Measurements from ENCODE around the gene ECHS1.
A peak's percentile ranks its signal among the peaks of the same experiment; 100 is the strongest.
"Not testable (repeated sequence)": the region's sequence is repeated elsewhere in the genome, so short reads cannot be mapped to it uniquely, and the experiment has no call there.

Gene ECHS1

DNA sequence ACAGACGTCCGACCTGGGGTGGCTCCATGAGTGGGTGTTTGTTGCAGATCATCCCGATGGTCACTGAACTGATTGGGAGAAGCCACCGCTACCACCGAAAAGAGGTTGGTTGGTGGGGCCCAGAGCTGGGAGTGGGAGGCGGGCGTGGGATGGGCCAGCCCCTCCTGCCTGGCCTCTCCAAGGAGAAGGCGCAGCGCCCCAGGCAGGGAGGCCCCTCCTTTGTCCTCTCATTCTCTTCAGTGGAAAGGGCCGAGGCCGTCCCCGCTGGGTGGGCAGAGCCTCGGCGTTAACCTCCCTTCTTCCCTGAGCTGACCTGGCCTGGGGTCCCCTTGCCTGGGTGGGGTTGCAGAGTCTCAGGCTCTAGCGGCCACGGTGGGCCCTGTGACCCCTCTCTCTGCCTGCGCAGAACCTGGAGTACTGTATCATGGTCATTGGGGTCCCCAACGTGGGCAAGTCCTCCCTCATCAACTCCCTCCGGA, 26.0 kb upstream of the ECHS1 start:
- DNase-seq (ENCODE audit: low read depth in 2 of 2): no peak

DNA sequence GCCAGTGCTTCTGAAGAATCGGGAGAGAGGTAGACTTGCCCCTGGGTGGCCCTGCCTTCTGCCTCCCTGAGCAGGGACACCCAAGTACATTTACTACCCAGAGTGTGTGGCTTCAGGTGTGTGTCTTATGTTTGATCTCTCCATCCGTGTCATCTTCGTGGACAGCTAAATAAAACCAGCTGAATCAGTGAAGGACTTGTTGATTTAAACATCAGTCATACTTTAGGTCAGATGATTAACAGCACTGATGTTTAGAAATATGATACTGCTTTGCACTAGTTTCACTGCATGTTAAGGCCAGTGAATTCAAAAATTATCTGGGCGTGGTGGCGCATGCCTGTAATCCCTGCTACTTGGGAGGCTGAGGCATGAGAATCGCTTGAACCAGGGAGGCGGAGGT, 24.8 kb upstream of the ECHS1 start:
- DNase-seq (ENCODE audit: low read depth in 2 of 2): no peak

DNA sequence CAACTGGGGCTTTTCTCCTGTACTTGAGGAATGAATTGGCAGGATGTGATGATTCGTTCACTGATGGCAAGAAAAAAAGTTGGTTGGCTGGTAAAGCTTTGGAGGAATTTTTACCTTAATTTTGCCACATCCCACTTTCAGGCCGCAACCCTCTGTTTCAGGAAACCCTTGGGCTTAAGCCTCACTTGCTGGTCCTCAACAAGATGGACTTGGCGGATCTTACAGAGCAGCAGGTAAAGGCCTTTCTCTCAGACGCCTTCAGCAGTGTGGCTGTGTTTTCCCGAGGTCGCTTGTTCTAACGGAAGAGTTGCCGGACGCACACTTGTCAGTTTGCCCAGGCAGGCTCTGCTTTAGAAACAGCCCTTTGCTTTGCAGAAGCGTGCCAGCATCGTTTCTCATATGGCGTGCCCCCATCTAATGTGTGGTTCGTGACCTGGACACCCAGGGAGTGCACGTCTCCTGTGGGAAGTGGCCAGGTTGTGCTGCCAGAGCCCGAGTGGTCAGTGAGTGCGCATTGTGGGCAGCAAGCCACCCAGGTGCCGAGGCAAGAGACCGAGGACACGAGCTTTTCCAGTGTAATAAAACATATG, 23.0 kb upstream of the ECHS1 start:
- no peak for DNase-seq (ENCODE audit: low read depth in 2 of 2)

DNA sequence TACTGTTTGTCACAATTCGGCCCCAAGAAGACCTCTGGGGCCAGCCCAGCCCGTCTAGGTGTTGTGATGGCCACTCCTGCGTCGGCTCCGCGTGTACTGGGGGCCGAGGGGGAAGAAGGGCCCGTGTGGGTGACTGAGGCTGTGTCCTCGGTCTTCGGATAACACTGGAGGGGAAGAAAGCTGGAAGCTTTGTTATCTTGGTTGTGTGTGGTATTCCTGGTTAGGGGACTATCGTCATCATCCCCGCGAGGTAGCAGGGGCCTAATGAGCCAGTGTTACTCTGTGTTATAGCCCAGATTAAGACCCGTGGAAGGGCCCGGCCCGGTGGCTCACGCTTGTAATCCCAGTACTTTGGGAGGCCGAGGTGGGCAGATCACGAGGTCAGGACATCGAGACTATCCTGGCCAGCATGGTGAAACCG, 21.7 kb upstream of the ECHS1 start:
- no peak for DNase-seq (ENCODE audit: low read depth in 2 of 2)

DNA sequence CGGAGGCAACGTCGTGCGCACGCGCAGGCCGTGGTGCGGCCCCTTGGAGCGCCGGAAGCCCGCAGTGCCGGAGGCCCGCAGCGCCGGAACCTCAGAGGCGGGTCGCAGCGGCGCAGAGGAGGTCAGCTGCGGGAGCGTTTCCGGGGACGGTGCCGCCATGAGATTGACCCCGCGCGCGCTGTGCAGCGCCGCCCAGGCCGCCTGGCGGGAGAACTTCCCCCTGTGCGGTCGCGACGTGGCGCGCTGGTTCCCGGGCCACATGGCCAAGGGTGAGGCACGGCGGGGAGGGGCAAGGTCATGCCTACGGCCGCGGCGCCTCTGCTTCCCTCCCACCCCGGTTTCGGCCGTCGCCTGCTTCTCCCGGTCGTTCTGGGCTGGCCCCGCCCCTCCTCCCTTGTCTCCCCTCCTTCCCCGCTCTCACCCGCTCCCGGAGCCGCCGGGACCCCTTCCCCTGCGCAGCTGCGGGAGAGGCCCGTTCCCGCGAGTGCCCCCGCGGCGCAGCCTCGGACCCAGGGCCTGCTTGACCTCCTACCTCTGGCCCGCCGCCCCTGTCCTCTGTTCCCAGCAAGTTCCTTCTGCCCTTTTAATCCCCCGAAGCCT, 21.0 kb upstream of the ECHS1 start, which contains the start of gene MTG1:
Gene MTG1 (plus strand): TSS at position 94 of the 600 bp plus-strand sequence. CDS start 64 bp downstream, at position 158.
- DNase-seq (ENCODE audit: low read depth in 2 of 2): peak; percentile 81 to 84

DNA sequence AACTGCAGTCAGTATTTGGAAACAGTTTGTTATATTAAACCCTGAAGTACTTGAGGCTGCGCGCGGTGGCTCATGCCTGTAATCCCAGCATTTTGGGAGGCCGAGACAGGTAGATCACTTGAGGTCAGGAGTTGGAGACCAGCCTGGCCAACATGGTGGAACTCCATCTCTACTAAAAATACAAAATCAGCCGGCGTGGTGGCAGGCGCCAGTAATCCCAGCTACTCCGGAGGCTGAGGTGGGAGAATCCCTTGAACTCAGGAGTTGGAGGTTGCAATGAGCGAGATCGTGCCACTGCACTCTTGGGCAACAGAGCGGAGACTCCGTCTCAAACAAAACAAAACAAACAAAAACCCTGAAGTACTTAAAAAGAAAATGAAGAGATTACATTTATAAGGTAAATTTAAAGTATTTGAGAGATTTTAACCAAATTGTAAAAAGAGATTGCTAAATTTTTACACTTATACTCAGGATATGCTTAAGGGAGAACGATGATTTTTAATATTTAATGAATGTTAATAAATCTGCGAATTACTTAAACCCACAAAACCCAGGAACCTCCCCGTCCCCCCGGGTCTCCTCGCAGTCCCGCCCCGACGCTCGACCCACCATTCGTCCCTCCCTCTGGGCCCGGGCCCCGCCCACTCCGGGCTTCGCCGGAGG, 20.4 kb upstream of the ECHS1 start:
- DNase-seq (ENCODE audit: low read depth in 2 of 2): no peak

DNA sequence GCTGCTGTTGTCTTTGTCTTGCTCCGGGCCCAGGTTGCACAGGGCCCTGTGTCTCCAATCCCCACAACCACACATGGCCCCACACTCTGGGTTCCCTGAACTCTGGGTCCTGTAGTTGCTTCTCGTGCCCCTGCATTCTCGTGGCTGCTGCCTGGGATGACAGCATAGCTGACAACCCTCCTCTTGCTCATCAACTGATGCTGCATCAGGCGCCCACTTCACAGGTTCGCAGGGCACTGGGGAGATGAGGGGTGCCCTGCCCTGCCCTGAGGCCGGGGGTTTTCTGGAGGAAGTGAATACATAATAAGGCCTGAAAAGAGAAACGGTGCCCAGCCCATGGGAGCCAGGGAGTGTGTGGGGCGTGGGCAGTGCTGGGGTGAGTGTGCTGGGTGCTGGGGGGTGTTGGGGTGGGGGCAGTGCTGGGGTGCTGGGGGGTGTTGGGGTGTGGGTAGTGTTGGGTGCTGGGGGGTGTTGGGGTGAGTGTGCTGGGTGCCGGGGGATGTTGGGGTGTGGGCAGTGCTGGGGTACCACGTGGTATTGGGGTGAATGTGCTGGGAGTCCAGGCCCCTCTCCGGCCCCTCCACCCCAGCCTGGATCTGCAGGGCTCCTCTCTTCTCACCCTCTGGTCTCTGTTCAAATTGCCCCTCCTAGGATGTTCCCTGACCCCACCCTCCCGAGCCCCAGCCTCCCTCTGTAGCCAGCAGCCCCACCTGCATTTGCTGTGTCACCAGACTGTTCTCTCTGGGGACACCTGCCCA, 18.8 kb upstream of the ECHS1 start:
- no peak for DNase-seq (ENCODE audit: low read depth in 2 of 2)

DNA sequence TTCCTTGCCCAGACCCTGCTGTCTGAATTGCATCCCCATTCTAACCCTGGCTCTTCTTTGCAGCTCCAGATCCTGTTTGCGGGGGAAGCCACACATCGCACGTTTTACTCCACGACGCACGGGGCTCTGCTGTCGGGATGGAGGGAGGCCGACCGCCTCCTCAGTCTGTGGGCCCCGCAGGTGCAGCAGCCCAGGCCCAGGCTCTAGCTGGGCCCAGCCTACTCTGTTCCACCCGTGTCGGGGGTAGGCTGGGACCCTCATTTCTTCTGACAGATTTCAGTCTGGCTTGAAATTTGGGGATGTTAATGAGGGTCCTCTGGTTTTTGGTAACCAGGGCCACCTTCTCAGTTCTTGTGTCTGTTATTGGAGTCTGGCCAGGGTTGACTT, 18.1 kb upstream of the ECHS1 start:
- DNase-seq (ENCODE audit: low read depth in 2 of 2): no peak

DNA sequence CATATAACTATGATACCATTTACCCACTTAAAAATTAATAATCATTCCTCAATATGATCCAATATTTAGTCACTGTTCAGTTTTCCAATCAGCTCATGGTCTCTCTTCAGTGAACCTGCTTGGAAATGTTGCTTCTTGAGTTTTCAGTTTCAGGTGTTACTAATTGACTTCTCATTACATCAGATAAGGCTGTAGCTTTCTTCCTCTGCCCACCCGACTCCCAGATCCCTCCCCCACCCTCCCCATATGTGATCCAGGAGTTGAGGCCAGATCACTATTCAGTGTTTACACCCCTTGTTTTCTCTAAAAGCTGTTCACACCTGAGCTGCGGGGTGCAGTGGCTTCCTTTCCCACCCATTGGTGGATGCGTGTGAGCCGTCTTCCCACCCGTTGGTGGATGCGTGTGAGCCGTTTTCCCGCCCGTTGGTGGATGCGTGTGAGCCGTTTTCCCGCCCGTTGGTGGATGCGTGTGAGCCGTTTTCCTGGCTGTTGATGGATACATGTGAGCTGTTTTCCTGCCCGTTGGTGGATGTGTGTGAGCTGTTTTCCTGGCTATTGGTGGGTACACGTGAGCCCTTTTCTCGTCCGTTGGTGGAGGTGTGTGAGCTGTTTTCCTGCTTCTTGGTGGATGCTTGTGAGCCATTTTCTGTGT, 17.6 kb upstream of the ECHS1 start:
- no peak for DNase-seq (ENCODE audit: low read depth in 2 of 2)

DNA sequence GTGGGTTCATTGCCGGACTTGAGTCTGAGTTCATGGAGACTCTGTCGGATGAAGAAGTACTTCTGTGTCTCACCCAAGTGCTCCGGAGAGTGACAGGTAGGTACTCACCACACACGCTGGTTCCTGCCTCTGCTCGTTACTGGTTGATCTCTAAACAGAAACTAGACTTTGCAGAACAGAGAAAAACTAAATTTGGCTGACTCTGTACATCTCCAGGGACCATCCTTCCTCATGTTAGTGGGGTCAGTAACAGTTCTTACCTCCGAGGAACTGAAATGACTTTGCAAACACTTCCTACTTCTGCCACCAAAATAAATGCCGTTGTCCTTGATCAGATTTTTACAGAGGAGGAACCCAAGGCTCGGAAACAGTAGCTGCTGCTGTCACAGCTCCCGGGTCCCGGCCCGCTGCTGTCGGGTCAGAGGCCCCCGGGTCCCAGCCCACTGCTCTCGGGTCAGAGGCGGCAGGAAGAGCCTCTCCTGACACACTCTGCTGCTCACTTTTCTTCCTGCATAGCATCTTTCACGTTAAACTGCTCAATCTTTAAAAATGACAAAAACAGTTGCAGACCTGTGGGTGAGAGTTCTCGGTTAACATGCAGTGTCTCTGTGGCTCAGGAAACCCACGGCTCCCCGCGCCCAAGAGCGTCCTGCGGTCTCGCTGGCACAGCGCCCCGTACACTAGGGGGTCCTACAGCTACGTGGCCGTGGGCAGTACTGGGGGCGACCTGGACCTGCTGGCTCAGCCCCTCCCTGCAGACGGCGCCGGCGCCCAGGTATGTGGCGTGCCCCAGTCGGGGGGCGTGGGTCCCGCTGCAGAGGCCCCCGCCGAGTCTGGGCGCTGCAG, 16.0 kb upstream of the ECHS1 start:
- DNase-seq (ENCODE audit: low read depth in 2 of 2): no peak

DNA sequence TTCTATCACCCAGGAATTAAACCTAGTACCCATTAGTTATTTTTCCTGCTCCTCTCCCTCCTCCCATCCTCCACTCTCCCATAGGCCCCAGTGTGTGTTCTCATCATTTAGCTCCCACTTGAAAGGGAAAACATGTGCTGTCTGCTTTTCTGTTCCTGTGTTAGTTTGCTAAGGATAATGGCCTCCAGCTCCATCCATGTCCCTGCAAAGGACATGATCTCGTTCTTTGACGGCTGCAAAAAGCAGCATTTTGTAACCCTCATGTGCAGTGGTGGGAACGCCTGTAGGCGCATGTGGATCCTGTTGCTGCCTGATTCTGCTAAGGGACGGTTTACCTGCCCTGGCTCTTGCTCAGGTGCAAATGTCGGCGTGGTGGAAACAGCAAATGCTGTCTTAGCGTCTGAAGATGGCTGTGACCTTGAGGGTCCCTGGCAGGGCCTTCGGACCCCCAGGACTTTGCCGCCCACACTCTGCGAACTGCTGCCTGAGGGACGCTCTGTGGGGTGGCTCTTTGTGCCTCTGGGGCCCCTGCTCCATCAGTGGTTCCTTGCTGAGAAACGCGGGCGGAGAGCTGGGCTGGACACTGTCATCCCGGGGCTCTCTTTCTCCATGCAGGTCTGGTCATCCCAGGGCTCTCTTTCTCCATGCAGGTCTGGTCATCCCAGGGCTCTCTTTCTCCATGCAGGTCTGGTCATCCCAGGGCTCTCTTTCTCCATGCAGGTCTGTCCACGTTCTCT, 15.2 kb upstream of the ECHS1 start:
- DNase-seq (ENCODE audit: low read depth in 2 of 2): no peak

DNA sequence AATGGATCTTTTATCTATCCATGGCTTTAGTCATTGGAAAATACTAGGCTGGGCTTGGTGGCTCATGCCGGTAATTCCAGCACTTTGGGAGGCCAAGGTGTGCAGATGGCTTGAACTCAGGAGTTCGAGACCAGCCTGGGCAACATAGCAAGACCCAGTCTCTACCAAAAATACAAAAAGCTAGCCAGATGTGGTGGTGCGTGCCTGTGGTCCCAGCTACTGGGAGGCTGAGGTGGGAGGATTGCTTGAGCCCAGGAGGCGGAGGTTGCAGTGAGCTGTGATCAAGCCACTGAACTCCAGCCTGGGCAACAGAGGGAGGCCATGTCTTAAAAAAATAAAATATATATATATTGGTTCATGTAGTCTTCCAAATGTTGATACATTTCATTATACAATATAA, 13.8 kb upstream of the ECHS1 start:
- DNase-seq (ENCODE audit: low read depth in 2 of 2): not testable (repeated sequence)

DNA sequence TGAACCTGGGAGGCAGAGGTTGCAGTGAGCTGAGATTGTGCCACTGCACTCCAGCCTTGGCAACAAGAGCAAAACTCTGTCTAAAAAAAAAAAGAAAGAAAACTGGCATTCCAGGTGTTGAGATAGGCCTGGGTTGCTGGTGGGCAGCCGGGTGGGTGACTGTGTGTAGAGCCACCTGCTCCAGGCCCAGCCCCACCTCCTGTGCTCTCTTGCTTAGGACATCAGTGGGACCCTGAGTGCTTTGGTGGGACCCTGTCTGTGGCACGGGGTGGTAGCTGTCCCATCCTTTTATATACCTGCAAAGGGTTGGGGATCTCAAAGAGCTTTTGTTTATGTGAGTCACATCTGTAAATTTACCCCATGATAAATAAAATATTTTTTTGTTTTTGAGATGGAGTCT, 12.1 kb upstream of the ECHS1 start:
- DNase-seq (ENCODE audit: low read depth in 2 of 2): no peak

DNA sequence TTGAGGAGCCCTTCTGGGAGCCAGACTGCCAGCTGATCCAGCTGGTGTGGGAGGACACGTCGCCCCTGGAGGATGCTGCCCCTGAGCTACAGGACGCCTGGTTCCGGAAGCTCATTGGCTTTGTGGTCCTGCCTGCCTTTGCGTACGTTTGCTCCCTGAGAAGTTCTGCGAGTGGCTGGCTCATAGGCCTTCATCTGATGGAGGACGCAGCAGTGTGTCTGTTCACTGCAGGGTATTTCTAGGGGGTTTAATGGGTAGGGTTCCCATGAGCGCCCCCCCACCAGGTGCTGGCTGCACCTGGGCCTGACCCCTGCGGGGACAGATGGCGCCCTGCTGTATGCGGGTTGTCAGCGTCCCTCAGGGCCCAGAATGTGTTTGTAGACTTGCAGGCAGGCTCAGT, 10.9 kb upstream of the ECHS1 start:
- DNase-seq (ENCODE audit: low read depth in 2 of 2): no peak

DNA sequence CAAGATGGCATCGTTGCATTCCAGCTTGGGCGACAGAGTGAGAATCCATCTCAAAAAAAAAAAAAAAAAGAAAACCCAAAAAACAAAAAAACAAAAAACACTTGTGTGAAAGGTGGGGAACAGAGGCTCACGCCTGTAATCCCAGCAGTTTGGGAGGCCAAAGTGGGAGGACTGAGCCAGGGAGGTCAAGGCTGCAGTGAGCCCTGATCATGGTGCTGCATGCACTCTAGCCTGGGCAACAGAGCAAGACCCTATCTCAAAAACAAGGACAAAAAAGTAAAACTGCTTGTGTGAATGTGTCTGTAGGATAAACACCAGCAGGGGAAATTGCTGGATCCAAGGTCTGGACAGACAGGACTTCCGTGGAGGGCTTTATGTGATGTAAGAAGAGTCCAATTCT, 10.4 kb upstream of the ECHS1 start:
- DNase-seq (ENCODE audit: low read depth in 2 of 2): no peak

DNA sequence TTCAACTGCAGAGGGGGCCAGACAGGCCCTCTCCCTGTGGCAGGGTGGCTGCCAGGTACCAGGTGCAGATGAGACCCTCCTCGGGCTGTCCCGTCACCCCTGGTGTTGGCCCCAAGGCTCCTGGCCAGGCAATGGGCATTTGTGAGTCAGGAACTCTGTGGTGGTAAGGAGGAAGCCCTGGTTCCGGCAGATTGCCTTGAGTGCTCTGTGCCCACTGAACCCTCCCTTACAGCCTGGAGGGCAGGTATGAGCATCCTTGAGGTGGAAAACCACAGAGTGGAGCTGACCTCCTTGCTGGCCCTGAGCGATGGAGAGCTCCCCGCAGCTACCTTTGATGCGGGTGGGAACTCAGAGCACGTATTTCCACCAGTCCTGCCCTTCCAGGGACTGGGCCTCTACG, 7.9 kb upstream of the ECHS1 start:
- DNase-seq (ENCODE audit: low read depth in 2 of 2): no peak

DNA sequence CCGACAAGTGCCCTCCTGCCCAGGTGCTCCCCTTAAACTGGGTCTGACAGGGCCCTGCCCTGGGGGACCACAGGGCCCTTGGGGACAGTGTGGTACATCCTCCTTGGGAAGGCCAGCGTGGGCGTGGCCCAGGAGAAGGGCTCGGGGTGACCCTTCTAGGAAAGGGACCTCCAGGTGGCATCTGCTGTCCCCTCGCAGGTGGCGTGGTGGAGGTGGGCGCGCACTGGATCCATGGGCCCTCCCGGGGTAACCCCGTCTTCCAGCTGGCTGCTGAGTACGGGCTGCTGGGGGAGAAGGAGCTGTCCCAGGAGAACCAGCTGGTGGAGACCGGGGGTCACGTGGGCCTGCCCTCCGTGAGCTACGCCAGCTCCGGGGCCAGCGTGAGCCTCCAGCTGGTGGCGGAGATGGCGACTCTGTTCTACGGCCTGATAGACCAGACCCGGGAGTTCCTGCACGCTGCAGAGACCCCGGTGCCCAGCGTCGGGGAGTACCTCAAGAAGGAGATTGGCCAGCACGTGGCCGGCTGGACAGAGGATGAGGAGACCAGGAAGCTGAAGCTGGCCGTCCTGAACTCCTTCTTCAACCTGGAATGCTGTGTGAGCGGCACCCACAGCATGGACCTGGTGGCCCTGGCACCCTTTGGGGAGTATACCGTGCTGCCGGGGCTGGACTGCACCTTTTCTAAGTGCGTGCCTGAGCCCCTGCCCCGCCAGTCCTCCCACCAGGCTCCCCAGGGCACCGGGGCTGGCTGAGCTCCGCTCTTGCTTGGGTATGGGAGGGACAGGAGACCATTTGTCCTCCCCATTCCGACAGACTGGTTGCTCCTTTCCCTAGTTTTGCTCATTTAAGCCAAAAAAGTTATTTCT, 6.9 kb upstream of the ECHS1 start:
- DNase-seq (ENCODE audit: low read depth in 2 of 2): no peak

DNA sequence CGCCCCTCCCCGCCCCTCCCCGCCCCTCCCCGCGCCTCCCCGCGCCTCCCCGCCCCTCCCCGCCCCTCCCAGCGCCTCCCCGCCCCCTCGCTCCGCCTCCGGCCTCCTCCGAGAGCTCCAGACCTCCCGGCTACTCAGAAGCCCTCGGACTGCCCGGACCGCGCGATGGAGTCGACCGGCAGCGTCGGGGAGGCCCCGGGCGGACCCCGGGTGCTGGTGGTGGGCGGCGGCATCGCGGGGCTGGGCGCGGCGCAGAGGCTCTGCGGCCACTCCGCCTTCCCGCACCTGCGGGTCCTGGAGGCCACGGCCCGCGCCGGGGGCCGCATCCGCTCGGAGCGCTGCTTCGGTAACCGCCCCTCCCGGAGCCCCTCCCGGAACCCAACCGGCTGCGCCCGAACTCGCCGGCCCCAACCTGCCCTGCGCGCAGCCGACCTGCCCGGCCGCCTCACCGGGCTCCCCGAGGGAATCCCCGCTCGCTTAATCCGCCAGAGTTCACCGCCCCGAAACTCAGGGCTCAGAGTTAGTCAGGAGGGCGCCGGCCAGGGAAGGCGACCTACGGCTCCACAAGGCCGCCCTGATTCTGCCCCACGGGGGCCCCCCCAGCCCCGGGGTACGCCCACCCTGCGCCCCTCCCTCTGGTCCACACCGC, 6.1 kb upstream of the ECHS1 start, which contains the start of gene PAOX:
Gene PAOX (plus strand): TSS at position 111 of the 649 bp plus-strand sequence. CDS start 55 bp downstream, at position 166.
- no peak for DNase-seq (ENCODE audit: low read depth in 2 of 2)

Measured in fibroblast of skin of left quadriceps (primary cell).